Nucleus accumbens (tissue), 56 donors: ENCODE data around the gene TACR2.

Experiments used
- DNase-seq, 56 donors: peaks; one replicate each; lab custom pipeline; 2025; lab: John Stamatoyannopoulos, UW

The TACR2 gene

DNA sequence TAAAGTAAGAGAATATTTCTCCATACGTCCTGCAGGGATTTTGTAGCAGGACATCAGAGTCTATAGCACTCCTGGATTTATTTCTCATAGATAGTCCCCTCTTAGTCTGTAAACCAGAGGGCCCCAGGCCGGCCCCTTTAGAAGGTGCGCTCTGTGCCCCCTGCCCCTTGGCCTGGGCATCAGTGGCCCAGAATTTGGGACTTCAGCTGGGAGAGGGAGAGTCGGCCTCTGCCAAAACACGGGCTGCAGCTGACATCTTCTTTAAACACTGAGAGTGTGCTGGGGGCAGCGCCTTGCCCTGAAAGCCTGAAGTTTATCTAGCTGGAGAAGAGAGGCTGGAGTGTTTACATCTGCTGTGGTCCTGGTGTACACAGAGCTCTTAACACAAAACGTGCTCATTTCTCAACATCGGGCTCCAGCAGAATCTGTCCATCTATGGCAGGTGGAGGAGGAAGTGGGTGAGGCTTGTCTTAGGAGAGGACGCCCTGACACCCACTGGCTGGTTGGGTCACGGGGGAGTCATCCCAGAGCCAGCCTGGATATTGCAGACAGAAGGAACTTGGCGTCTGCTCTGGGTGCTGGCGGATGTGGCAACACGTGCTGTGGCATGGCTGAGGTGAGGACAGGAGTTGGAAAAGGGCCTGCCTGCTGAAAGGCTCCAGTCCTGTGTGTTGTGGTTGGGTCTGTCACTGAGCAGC, 5.0 kb upstream of the TACR2 start:
- no peak for DNase-seq

DNA sequence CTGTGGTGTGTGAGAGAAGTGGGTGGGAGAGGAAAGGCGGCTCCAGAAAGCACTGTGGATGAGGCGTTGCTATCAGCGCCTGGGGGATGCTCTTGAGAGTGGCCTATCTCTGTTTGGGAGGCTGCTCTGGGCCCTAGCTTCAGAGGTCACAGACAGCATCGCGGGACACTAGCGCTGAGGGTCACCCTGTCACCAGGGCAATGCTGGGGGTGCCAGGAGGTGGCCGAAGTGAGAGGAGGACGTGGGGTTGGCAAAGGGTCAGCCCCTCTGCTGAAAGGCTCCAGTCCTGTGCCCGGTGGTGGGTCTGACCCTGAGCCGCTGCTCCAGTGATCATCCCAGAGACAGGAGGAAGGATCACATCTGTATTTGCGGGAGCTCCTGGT, 3.0 kb upstream of the TACR2 start:
- no peak for DNase-seq

DNA sequence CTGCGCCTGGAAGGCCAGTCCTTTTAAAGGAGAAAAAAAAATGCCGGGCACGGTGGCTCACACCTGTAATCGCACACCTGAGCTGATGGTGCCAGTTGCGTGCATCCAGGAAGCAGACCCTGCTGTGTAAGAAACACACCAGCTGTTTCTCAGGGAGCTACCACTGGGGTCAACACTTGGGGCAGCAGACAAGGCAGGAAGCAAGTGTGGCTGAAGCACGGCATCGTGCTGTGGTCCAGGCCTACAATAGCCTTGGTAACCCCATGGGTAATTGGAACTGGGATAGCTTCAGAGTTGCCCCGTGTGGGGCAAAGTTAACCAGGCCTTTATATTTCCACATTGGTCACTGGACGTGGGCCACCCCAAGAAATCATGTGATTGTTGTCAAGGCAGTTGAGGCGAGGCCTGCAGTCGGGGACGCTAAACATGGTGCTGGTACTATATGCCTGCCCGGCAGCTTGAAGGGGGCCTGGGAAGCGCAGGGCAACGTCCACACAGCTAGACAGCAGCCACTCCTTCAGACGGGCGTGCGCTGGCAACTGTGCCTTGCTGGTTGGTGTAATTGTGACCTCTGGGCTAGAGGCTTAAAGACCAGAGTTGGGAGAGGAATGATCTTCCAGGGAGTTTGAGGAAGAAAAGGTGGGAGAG, 2.5 kb upstream of the TACR2 start:
- DNase-seq = no peak

DNA sequence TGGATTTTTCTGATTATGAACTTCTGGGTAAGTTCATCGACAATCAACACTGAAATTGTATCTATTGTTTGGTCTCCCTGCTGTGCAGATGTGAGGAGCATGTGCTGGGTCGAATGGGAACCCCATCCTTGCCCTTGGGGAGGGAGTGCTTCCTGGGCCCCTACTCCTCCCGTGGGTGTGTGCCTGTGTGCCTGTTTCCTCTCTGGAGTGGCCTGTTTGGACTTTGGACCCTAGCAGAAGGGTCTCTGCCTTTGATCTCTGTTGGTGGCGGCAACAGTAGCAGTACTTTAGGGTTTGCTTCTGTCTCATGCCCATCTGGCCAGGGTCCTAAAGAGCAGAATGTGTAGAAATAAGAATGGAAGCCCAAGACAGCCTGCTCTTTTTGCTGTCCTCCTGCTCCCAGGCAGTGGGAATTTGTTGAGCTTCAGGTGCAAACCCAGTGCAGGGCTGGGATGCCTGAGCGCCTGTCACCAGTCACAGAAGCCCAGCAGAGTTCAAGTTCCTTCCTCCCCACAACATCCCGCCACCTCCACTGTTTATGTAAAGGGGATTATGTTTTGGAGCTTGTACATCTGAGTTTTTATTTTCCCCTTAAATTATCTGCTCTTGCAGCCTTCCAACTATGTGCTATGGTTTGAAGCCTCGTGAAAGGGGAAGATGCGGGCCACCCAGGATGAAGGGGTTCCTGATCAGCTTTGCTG, 1.5 kb upstream of the TACR2 start:
- no peak for DNase-seq

DNA sequence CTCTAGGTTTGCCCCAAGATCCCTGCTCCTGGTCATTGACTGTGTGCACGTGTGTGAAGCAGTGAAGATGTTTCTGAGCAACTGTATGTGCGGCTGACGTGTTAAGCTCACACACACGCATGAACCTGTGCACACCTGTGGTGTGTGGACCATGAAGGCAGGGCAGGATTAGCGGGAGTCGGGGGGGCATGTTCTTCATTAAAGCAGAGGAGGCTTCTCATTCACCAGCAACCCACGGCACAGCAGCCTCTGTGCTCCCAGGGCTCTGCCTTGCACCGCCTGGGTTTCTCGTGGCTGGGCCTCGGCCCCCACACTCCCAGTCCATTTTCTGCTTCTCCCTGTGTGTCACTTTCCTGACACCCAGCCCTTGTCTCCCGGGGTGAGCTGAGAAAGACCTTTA, 824 bp upstream of the TACR2 start:
- DNase-seq = no peak

DNA sequence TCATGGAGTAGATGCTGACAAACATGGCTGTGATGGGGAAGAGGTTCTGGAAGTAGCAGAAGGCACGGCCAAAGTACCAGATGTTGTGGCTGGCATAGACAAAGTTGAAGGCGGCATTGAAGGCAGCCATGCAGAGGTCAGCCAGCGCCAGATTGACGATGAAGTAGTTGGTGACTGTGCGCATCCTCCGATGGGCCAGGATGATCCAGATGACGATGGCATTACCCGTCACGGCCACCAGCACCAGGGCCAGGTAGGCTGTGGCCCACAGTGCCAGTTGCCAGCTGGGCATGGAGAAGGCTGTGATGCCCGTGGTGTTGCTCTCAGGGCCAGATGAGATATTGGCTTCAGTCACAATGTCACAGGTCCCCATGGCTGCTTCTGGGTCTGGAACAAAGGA, 767 bp downstream of the TACR2 start:
- no peak for DNase-seq

DNA sequence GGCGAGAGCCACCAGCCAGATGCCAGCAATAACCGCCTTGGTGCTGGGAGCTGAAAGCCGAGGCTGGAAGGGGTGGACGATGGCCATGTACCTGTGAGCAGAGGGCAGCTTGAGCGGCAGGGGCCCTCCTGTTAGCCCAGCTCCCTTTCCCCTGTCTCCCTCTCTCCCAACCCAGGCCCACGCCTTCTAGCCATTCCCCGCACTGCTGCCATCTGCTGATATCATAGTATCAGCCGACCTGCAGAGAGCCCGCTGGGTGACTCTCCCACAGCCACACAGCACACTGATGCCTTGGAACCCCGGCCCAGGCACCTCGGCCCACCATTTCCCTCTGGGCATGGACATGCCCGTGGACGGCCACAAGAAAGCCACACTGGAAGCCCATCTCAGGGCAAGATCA, 1.7 kb downstream of the TACR2 start:
- DNase-seq = no peak

GRCh38 chr10:69414036-69415018, 2.4 kb downstream of the TACR2 start:
- DNase-seq = no peak

GRCh38 chr10:69413221-69413865, 3.4 kb downstream of the TACR2 start:
- peak in 32 of 56 donors; percentile 11 to 67 (median 34) for DNase-seq

GRCh38 chr10:69412232-69412790, 4.4 kb downstream of the TACR2 start:
- no peak for DNase-seq

- no peak for DNase-seq
Measured at GRCh38 chr10:69411476-69411875, 5.2 kb downstream of the TACR2 start.

- DNase-seq = no peak
Measured at GRCh38 chr10:69410487-69410886, 6.2 kb downstream of the TACR2 start.

DNA sequence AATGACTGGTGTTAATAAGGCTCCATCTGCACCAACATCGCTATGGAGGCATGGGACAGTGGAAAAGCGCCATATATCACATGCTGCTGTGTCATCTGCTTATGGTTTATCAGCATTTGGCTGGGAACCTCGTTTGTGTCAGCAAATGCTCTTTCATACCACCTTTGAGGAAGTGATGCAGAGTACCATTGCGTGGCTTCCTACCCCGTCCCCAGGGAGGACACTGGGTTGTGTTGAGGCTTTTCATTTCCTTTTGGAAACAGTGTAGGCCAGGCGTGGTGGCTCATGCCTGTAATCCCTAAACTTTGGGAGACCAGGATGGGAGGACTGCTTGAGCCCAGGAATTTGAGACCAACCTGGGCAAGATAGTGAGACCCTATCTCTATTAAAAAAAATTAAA, 6.8 kb downstream of the TACR2 start:
- no peak for DNase-seq

DNA sequence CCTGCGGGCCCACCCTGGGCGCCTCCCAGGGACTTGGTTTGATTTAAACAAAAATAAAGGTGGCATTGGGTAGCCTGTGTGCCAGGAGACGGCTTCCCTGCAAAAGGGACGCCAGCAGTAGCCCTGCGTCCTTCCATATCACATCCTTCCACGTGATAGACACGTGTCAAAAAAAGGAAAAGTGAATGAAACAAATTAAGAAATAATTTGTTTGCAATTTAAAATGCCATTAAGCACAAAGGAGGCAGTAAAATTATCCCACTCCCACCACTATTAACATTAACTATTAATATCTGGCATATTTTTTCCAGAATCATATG, 7.6 kb downstream of the TACR2 start:
- no peak for DNase-seq

- peak; percentile 34 to 93 (median 80) for DNase-seq
Measured at GRCh38 chr10:69408318-69409175, 8.2 kb downstream of the TACR2 start.

- no peak for DNase-seq
Measured at GRCh38 chr10:69407621-69408301, 9.0 kb downstream of the TACR2 start.

- DNase-seq = no peak
Measured at GRCh38 chr10:69406816-69407580, 9.7 kb downstream of the TACR2 start.
